HG02852 (cell line): Measurements from ENCODE around the gene RAPH1.

Source experiments
- ATAC-seq: cut with Tn5 transposase; IDR thresholded peaks from one replicate; pipeline ENCODE4 v1.9.1; 2021; ENCODE audit warnings: mild to moderate bottlenecking, moderate library complexity; ENCODE audit not compliant: unreplicated experiment

RAPH1 gene

GRCh38 chr2:203489531-203489930, 45.6 kb downstream of the RAPH1 start:
- ATAC-seq: no peak

- peak; percentile 79 for ATAC-seq
Observed at GRCh38 chr2:203484266-203485112, 50.6 kb downstream of the RAPH1 start.

- no peak for ATAC-seq
Observed at GRCh38 chr2:203480623-203481022, 54.5 kb downstream of the RAPH1 start.

GRCh38 chr2:203476881-203477280, 58.2 kb downstream of the RAPH1 start:
- no peak for ATAC-seq

- ATAC-seq: no peak
Observed at GRCh38 chr2:203471323-203471722, 63.8 kb downstream of the RAPH1 start.

GRCh38 chr2:203470371-203470770, 64.7 kb downstream of the RAPH1 start:
- ATAC-seq: no peak

- ATAC-seq: no peak
Observed at GRCh38 chr2:203469546-203469945, 65.6 kb downstream of the RAPH1 start.

- no peak for ATAC-seq
Observed at GRCh38 chr2:203463266-203463678, 71.8 kb downstream of the RAPH1 start.

- no peak for ATAC-seq
Observed at GRCh38 chr2:203462308-203462707, 72.8 kb downstream of the RAPH1 start.

GRCh38 chr2:203461746-203462145, 73.4 kb downstream of the RAPH1 start:
- ATAC-seq: no peak

- no peak for ATAC-seq
Observed at GRCh38 chr2:203455209-203455608, 79.9 kb downstream of the RAPH1 start.

- peak; percentile 51 for ATAC-seq
Observed at GRCh38 chr2:203453858-203454451, 81.1 kb downstream of the RAPH1 start.

- no peak for ATAC-seq
Observed at GRCh38 chr2:203451689-203452088, 83.4 kb downstream of the RAPH1 start.

- no peak for ATAC-seq
Observed at GRCh38 chr2:203451011-203451410, 84.1 kb downstream of the RAPH1 start.

- no peak for ATAC-seq
Observed at GRCh38 chr2:203450561-203450960, 84.5 kb downstream of the RAPH1 start.

- no peak for ATAC-seq
Observed at GRCh38 chr2:203446780-203447179, 88.3 kb downstream of the RAPH1 start.

- no peak for ATAC-seq
Observed at GRCh38 chr2:203446071-203446481, 89.0 kb downstream of the RAPH1 start.

GRCh38 chr2:203444738-203445137, 90.4 kb downstream of the RAPH1 start:
- no peak for ATAC-seq

- ATAC-seq: no peak
Observed at GRCh38 chr2:203442463-203442862, 92.6 kb downstream of the RAPH1 start.

- no peak for ATAC-seq
Observed at GRCh38 chr2:203441463-203441862, 93.6 kb downstream of the RAPH1 start.

- no peak for ATAC-seq
Observed at GRCh38 chr2:203440671-203441070, 94.4 kb downstream of the RAPH1 start.

GRCh38 chr2:203438528-203438927, 96.6 kb downstream of the RAPH1 start:
- no peak for ATAC-seq
